Stimulated activated memory B cell treated with anti-CD40 and anti-IgM and Interleukin-4, amounts not matched to agents 10 μg/mL and 1 μg/mL and 100 μg/mL, for 72 hours (primary cell): ENCODE data around the gene WDR17.

Experiments used
- ATAC-seq: fragments of 150-1000 bp; cut with Tn5 transposase; 2 replicates; pipeline ENCODE4 v1.10.0; 2021
- H3K27ac Mint-ChIP-seq: one replicate; pipeline ENCODE4 v1.8.0; 2022; ENCODE audit warnings: mild to moderate bottlenecking, mixed read lengths
- H3K27me3 Mint-ChIP-seq: one replicate; pipeline ENCODE4 v1.8.0; 2022; ENCODE audit warnings: mixed read lengths
- H3K36me3 Mint-ChIP-seq: one replicate; pipeline ENCODE4 v1.8.0; 2022; ENCODE audit warnings: mixed read lengths
- H3K4me1 Mint-ChIP-seq: one replicate; pipeline ENCODE4 v1.8.0; 2022; ENCODE audit warnings: mixed read lengths
- H3K4me3 Mint-ChIP-seq: one replicate; pipeline ENCODE4 v1.8.0; 2022; ENCODE audit warnings: mild to moderate bottlenecking, moderate library complexity, mixed read lengths
- H3K9me3 Mint-ChIP-seq: one replicate; pipeline ENCODE4 v1.8.0; 2022; ENCODE audit warnings: mixed read lengths

The WDR17 gene

GRCh38 chr4:176142253-176142652, 76.6 kb downstream of the WDR17 start:
- no peak overlapping the region for H3K4me3 Mint-ChIP-seq
- no peak overlapping the region for H3K27ac Mint-ChIP-seq
- no peak for ATAC-seq
- H3K36me3 Mint-ChIP-seq = no peaks in the 10 kb centered on the region
- H3K27me3 Mint-ChIP-seq = no peaks in the 10 kb centered on the region
- H3K9me3 Mint-ChIP-seq = no peaks in the 10 kb centered on the region
- H3K4me1 Mint-ChIP-seq = no peaks in the 10 kb centered on the region

- H3K36me3 Mint-ChIP-seq = no peaks in the 10 kb centered on the region
- no peaks in the 10 kb centered on the region for H3K27me3 Mint-ChIP-seq
- H3K27ac Mint-ChIP-seq = no peak overlapping the region
- H3K4me3 Mint-ChIP-seq = no peak overlapping the region
- H3K9me3 Mint-ChIP-seq = no peaks in the 10 kb centered on the region
- H3K4me1 Mint-ChIP-seq = no peaks in the 10 kb centered on the region
- ATAC-seq = no peak
Measured at GRCh38 chr4:176149680-176150355, 84.2 kb downstream of the WDR17 start.

GRCh38 chr4:176150356-176150682, 84.7 kb downstream of the WDR17 start:
- no peak for ATAC-seq
- no peaks in the 10 kb centered on the region for H3K4me1 Mint-ChIP-seq
- no peak overlapping the region for H3K27ac Mint-ChIP-seq
- no peaks in the 10 kb centered on the region for H3K9me3 Mint-ChIP-seq
- no peak overlapping the region for H3K4me3 Mint-ChIP-seq
- H3K27me3 Mint-ChIP-seq = no peaks in the 10 kb centered on the region
- no peaks in the 10 kb centered on the region for H3K36me3 Mint-ChIP-seq

GRCh38 chr4:176150704-176151103, 85.1 kb downstream of the WDR17 start:
- Mint-ChIP-seq H3K4me1 (no peaks in the 10 kb centered on the region), H3K9me3 (no peaks in the 10 kb centered on the region), H3K4me3 (no peak overlapping the region), H3K27me3 (no peaks in the 10 kb centered on the region), H3K36me3 (no peaks in the 10 kb centered on the region), H3K27ac (no peak overlapping the region)
- no peak for ATAC-seq

- Mint-ChIP-seq H3K27me3 (no peaks in the 10 kb centered on the region), H3K4me3 (no peak overlapping the region), H3K27ac (no peak overlapping the region), H3K36me3 (peaks cover 6% of the 10 kb centered on the region), H3K9me3 (no peaks in the 10 kb centered on the region), H3K4me1 (no peaks in the 10 kb centered on the region)
- no peak for ATAC-seq
Measured at GRCh38 chr4:176153124-176153523, 87.5 kb downstream of the WDR17 start.

GRCh38 chr4:176156656-176157055, 91.0 kb downstream of the WDR17 start:
- Mint-ChIP-seq H3K4me3 (no peak overlapping the region), H3K9me3 (no peaks in the 10 kb centered on the region), H3K27ac (no peak overlapping the region), H3K27me3 (no peaks in the 10 kb centered on the region), H3K4me1 (no peaks in the 10 kb centered on the region), H3K36me3 (peaks cover 16% of the 10 kb centered on the region)
- ATAC-seq = no peak

GRCh38 chr4:176163041-176163440, 97.4 kb downstream of the WDR17 start:
- Mint-ChIP-seq H3K9me3 (no peaks in the 10 kb centered on the region), H3K4me1 (no peaks in the 10 kb centered on the region), H3K27me3 (no peaks in the 10 kb centered on the region), H3K27ac (no peak overlapping the region), H3K4me3 (no peak overlapping the region), H3K36me3 (peaks cover 10% of the 10 kb centered on the region)
- ATAC-seq = no peak

- Mint-ChIP-seq H3K4me1 (no peaks in the 10 kb centered on the region), H3K9me3 (no peaks in the 10 kb centered on the region), H3K27ac (no peak overlapping the region), H3K36me3 (no peaks in the 10 kb centered on the region), H3K4me3 (no peak overlapping the region), H3K27me3 (peaks cover 15% of the 10 kb centered on the region)
- no peak for ATAC-seq
Measured at GRCh38 chr4:176185051-176185450, 119.4 kb downstream of the WDR17 start.

- H3K27ac Mint-ChIP-seq = no peak overlapping the region
- H3K36me3 Mint-ChIP-seq = no peaks in the 10 kb centered on the region
- no peak for ATAC-seq
- peaks cover 17% of the 10 kb centered on the region for H3K27me3 Mint-ChIP-seq
- no peaks in the 10 kb centered on the region for H3K9me3 Mint-ChIP-seq
- no peak overlapping the region for H3K4me3 Mint-ChIP-seq
- H3K4me1 Mint-ChIP-seq = no peaks in the 10 kb centered on the region
Measured at GRCh38 chr4:176186067-176186466, 120.4 kb downstream of the WDR17 start.

- H3K27me3 Mint-ChIP-seq = peaks cover 25% of the 10 kb centered on the region
- no peak overlapping the region for H3K27ac Mint-ChIP-seq
- H3K9me3 Mint-ChIP-seq = no peaks in the 10 kb centered on the region
- no peaks in the 10 kb centered on the region for H3K4me1 Mint-ChIP-seq
- H3K4me3 Mint-ChIP-seq = no peak overlapping the region
- no peak for ATAC-seq
- H3K36me3 Mint-ChIP-seq = no peaks in the 10 kb centered on the region
Measured at GRCh38 chr4:176186671-176187395, 121.2 kb downstream of the WDR17 start.

- Mint-ChIP-seq H3K27ac (no peak overlapping the region), H3K27me3 (peaks cover 31% of the 10 kb centered on the region), H3K4me3 (no peak overlapping the region), H3K4me1 (no peaks in the 10 kb centered on the region), H3K36me3 (no peaks in the 10 kb centered on the region), H3K9me3 (no peaks in the 10 kb centered on the region)
- ATAC-seq = no peak
Measured at GRCh38 chr4:176187624-176188023, 122.0 kb downstream of the WDR17 start.

- Mint-ChIP-seq H3K4me3 (no peak overlapping the region), H3K27ac (no peak overlapping the region), H3K9me3 (no peaks in the 10 kb centered on the region), H3K27me3 (peaks cover 31% of the 10 kb centered on the region), H3K36me3 (no peaks in the 10 kb centered on the region), H3K4me1 (no peaks in the 10 kb centered on the region)
- ATAC-seq = no peak
Measured at GRCh38 chr4:176188654-176189053, 123.0 kb downstream of the WDR17 start.

- H3K4me3 Mint-ChIP-seq = no peak overlapping the region
- H3K27me3 Mint-ChIP-seq = peaks cover 31% of the 10 kb centered on the region
- H3K36me3 Mint-ChIP-seq = no peaks in the 10 kb centered on the region
- peaks cover 3% of the 10 kb centered on the region for H3K4me1 Mint-ChIP-seq
- no peaks in the 10 kb centered on the region for H3K9me3 Mint-ChIP-seq
- no peak overlapping the region for H3K27ac Mint-ChIP-seq
- no peak for ATAC-seq
Measured at GRCh38 chr4:176189891-176190795, 124.5 kb downstream of the WDR17 start.

- ATAC-seq = no peak
- no peaks in the 10 kb centered on the region for H3K36me3 Mint-ChIP-seq
- peaks cover 31% of the 10 kb centered on the region for H3K27me3 Mint-ChIP-seq
- H3K27ac Mint-ChIP-seq = no peak overlapping the region
- no peak overlapping the region for H3K4me3 Mint-ChIP-seq
- no peaks in the 10 kb centered on the region for H3K9me3 Mint-ChIP-seq
- peaks cover 12% of the 10 kb centered on the region for H3K4me1 Mint-ChIP-seq
Measured at GRCh38 chr4:176191974-176192373, 126.3 kb downstream of the WDR17 start.

- ATAC-seq = no peak
- Mint-ChIP-seq H3K4me3 (no peak overlapping the region), H3K27ac (no peak overlapping the region), H3K36me3 (no peaks in the 10 kb centered on the region), H3K27me3 (peaks cover 31% of the 10 kb centered on the region), H3K4me1 (peaks cover 12% of the 10 kb centered on the region), H3K9me3 (no peaks in the 10 kb centered on the region)
Measured at GRCh38 chr4:176193126-176193525, 127.5 kb downstream of the WDR17 start.
